Measurements from ENCODE around the gene SULT2B1. TPM values are rescaled to one million over a fixed set of nuclear protein-coding genes. Genes with fewer than 3 reads are reported as not detected.

The SULT2B1 gene
- not detected for total RNA-seq

DNA sequence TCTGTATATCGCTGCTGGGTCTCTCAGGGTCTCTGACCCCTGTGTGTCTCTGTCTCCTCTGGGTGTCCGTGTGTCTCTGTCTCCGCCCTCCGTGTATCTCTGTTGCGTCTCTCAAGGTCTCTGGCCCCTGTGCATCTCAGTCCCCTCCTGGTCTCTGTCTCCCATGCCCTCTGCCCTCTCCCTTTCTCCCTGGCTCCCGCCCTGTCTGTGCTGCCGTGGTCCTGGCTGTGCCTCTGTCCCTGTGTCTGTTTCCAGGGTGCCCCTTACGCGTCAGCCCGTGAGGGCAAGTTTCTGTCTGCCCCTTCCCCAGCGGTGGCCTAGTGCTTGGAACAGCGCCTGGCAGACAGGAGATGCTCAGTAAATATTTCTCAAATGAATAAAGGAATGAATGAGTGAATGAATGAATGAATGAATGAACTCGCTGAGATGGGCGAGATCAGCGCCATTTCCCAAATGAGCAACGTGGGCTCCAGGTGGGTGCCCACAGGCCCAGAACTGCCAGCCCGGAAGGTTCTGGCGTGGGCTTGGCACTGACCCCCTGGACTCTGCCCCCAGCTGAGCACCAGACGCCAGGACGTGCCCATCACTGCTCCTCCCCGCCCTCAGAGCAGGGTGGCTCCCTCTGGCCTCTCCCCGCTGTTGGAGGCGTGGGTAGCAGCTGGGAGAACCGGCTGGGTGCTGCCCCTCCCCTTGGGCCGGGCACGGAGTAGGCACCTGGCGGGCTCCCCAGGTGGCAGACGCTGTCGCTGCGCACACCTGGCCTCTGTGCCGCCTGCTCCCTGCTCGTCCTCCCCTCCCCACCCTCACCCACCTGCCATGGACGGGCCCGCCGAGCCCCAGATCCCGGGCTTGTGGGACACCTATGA is at the start of gene SULT2B1:
Gene SULT2B1 (plus strand): TSS at position 736 of the 866 bp plus-strand sequence. CDS start 81 bp downstream, at position 817.
- CTCF ChIA-PET = no interaction called here
- Mint-ChIP-seq H3K4me1 (ENCODE audit: low read depth) (no peaks in the 10 kb centered on the region), H3K36me3 (ENCODE audit: low read depth) (no peaks in the 10 kb centered on the region), H3K27me3 (no peaks in the 10 kb centered on the region), H3K27ac (no peak within 1 kb of the TSS), H3K4me3 (no peak within 1 kb of the TSS), H3K9me3 (no peaks in the 10 kb centered on the region)
- POLR2A ChIA-PET = interaction anchor here (0.5 kb wide), 1 partner anchor 26 kb away, joined by 4 read pairs; no protein-coding TSS in a partner anchor
- ATAC-seq = no peak
- no peak for DNase-seq
- TF ChIP-seq, protein P1, sequence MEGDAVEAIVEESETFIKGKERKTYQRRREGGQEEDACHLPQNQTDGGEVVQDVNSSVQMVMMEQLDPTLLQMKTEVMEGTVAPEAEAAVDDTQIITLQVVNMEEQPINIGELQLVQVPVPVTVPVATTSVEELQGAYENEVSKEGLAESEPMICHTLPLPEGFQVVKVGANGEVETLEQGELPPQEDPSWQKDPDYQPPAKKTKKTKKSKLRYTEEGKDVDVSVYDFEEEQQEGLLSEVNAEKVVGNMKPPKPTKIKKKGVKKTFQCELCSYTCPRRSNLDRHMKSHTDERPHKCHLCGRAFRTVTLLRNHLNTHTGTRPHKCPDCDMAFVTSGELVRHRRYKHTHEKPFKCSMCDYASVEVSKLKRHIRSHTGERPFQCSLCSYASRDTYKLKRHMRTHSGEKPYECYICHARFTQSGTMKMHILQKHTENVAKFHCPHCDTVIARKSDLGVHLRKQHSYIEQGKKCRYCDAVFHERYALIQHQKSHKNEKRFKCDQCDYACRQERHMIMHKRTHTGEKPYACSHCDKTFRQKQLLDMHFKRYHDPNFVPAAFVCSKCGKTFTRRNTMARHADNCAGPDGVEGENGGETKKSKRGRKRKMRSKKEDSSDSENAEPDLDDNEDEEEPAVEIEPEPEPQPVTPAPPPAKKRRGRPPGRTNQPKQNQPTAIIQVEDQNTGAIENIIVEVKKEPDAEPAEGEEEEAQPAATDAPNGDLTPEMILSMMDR (IDR thresholded peaks at IDR 0.05) = no peak
- intact Hi-C loops (cut with micrococcal nuclease) = no loop called here

GRCh38 chr19:48502350-48503018 is 49.5 kb upstream of the SULT2B1 start:
- Mint-ChIP-seq H3K9me3 (no peaks in the 10 kb centered on the region), H3K36me3 (ENCODE audit: low read depth) (no peaks in the 10 kb centered on the region), H3K4me1 (ENCODE audit: low read depth) (peaks cover 12% of the 10 kb centered on the region), H3K4me3 (no peak overlapping the region), H3K27ac (no peak overlapping the region), H3K27me3 (no peaks in the 10 kb centered on the region)
- peak; percentile 2 for ATAC-seq
- CTCF ChIA-PET = interaction anchor here (0.5 to 1.2 kb wide), 3 partner anchors 82 to 109 kb away, joined by 3 to 5 read pairs (median 5); no protein-coding TSS in a partner anchor
- TF ChIP-seq, protein P1 (IDR thresholded peaks at IDR 0.05) = no peak
- POLR2A ChIA-PET = no interaction called here
- no peak for DNase-seq
- intact Hi-C loops (cut with micrococcal nuclease) = no loop called here

GRCh38 chr19:48506138-48506733 is 45.7 kb upstream of the SULT2B1 start:
- Mint-ChIP-seq H3K4me3 (no peak overlapping the region), H3K9me3 (no peaks in the 10 kb centered on the region), H3K27ac (no peak overlapping the region), H3K36me3 (ENCODE audit: low read depth) (no peaks in the 10 kb centered on the region), H3K4me1 (ENCODE audit: low read depth) (peaks cover 17% of the 10 kb centered on the region), H3K27me3 (no peaks in the 10 kb centered on the region)
- DNase-seq (peak; percentile 20), ATAC-seq (no peak)
- intact Hi-C loops (cut with micrococcal nuclease) = loop anchor here (2.0 kb wide), 1 partner anchor 79 kb away; no protein-coding TSS in a partner anchor
- POLR2A ChIA-PET = interaction anchor here (0.6 to 2.2 kb wide), 3 partner anchors 12 to 78 kb away, joined by 3 to 8 read pairs (median 4); no protein-coding TSS in a partner anchor
- CTCF ChIA-PET = interaction anchor here (0.6 to 6.0 kb wide), 15 partner anchors 12 to 1533 kb away, joined by 3 to 61 read pairs (median 3); partner anchors contain the start of gene KDELR1
- TF ChIP-seq, protein P1 (IDR thresholded peaks at IDR 0.05) = peak; percentile 79

DNA sequence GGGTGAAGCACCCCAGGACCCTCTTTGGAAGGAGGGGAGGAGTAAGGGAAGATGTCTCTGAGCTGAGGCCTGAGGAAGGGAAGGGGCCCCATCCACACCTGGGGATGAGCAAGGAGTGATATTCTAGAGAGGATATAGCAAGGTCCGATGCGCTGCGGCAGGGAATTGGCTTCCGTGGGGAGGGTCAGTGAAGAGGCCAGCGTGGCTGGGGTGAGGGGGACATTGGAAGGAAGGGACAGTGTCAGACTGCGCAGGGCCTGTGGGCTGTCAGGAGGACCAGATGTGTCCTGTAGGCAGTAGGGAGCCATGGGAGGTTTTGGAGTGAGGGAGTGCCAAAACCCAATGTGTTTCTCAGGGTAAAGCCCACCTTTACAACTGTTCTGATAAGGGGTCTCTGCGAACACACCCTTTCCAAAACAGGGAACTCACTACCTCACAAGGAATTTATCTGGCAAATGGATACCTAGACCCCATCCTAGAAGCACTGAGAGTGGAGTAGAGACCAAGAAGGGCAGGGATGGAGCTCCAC is 44.0 kb upstream of the SULT2B1 start:
- Mint-ChIP-seq H3K4me3 (no peak overlapping the region), H3K27me3 (no peaks in the 10 kb centered on the region), H3K27ac (no peak overlapping the region), H3K36me3 (ENCODE audit: low read depth) (no peaks in the 10 kb centered on the region), H3K9me3 (no peaks in the 10 kb centered on the region), H3K4me1 (ENCODE audit: low read depth) (peaks cover 10% of the 10 kb centered on the region)
- ATAC-seq = no peak
- CTCF ChIA-PET = interaction anchor here (1.2 to 6.0 kb wide), 13 partner anchors 12 to 106 kb away, joined by 3 to 61 read pairs (median 4); no protein-coding TSS in a partner anchor
- intact Hi-C loops (cut with micrococcal nuclease) = loop anchor here (2.0 kb wide), 1 partner anchor 77 kb away; no protein-coding TSS in a partner anchor
- DNase-seq = no peak
- TF ChIP-seq, protein P1 (IDR thresholded peaks at IDR 0.05) = no peak
- POLR2A ChIA-PET = interaction anchor here (0.9 to 2.2 kb wide), 3 partner anchors 76 to 110 kb away, joined by 3 to 8 read pairs (median 3); no protein-coding TSS in a partner anchor

Data from activated CD8-positive, alpha-beta T cell treated with anti-CD3 and anti-CD28 coated beads for 36 hours (primary cell).